ENCODE data around the gene ARMS2.

DNA sequence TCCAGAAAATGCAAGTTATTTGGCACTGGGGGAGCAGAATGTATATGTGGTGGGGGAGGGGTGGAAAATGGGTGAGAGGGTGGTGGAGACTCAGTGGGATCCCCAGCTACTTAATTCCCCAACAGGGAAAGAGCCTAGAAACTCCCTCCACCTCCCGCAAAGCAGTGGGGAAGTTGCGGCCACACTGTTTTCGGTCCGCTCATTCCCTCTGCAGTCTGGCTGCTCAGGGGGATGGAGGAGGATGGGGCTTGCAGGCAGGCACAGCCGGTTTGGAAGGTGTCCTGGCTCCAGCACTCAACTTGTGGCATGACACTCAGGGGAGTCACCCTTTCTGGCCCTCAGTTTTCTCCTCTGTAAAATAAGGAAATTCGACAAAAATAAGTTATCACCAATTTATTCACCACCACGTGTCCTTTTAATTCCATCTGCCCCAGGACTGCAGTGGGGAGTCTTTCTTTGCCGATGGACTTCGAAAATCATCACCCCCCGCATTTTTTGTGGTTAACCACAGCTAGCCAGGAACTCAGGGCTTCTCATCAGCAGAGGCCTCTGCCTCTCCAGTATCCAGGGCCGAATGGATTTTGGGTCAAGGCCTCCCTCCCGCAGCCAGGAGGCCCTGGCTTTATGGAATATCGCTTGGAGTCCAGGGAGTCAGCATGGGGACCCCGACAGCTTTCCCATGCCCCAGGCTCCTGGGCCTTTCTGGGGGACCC, 5.3 kb downstream of the ARMS2 start:
- TF ChIP-seq, protein P1, sequence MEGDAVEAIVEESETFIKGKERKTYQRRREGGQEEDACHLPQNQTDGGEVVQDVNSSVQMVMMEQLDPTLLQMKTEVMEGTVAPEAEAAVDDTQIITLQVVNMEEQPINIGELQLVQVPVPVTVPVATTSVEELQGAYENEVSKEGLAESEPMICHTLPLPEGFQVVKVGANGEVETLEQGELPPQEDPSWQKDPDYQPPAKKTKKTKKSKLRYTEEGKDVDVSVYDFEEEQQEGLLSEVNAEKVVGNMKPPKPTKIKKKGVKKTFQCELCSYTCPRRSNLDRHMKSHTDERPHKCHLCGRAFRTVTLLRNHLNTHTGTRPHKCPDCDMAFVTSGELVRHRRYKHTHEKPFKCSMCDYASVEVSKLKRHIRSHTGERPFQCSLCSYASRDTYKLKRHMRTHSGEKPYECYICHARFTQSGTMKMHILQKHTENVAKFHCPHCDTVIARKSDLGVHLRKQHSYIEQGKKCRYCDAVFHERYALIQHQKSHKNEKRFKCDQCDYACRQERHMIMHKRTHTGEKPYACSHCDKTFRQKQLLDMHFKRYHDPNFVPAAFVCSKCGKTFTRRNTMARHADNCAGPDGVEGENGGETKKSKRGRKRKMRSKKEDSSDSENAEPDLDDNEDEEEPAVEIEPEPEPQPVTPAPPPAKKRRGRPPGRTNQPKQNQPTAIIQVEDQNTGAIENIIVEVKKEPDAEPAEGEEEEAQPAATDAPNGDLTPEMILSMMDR (IDR thresholded peaks at IDR 0.05; ENCODE audit: poor library complexity, severe bottlenecking) = no peak
- TF ChIP-seq SMC3 (conservative IDR thresholded peaks at IDR 0.05; ENCODE audit: poor library complexity) (no peak), EP300 (conservative IDR thresholded peaks at IDR 0.05; ENCODE audit: poor library complexity, severe bottlenecking) (no peak), REST (IDR thresholded peaks at IDR 0.05; ENCODE audit: borderline replicate concordance) (no peak)

Measured in neural cell (in vitro differentiated cells).